HEK293 (cell line): ENCODE data around the gene LRRC74A.

Experiments
- ATF2 ChIP-seq: fragments of 450-650 bp; formaldehyde crosslinking; IDR thresholded peaks from 2 replicates; pipeline ENCODE4 v1.5.1; 2016; ENCODE audit warnings: missing biosample characterization, missing genetic modification characterization, low read depth
- FEZF1 ChIP-seq: fragments of 450-650 bp; formaldehyde crosslinking; IDR thresholded peaks from 2 replicates; pipeline ENCODE4 v1.5.1; 2016; ENCODE audit warnings: missing biosample characterization, missing genetic modification characterization
- GLIS2 ChIP-seq: fragments of 450-650 bp; formaldehyde crosslinking; IDR thresholded peaks from 2 replicates; pipeline ENCODE4 v1.5.1; 2016; ENCODE audit warnings: missing biosample characterization, missing genetic modification characterization
- OSR2 ChIP-seq: fragments of 450-650 bp; formaldehyde crosslinking; IDR thresholded peaks from 2 replicates; pipeline ENCODE4 v1.5.1; 2016; ENCODE audit warnings: missing biosample characterization, missing genetic modification characterization
- PBX3 ChIP-seq: sonication (generic); formaldehyde crosslinking; IDR thresholded peaks from 2 replicates; pipeline ENCODE4 v1.8.1; 2022; ENCODE audit warnings: mild to moderate bottlenecking, moderate library complexity, missing genetic modification reagents
- PRDM1 ChIP-seq: fragments of 450-650 bp; formaldehyde crosslinking; IDR thresholded peaks from 2 replicates; pipeline ENCODE4; 2016; ENCODE audit warnings: missing biosample characterization, missing genetic modification characterization
- TRIM28 ChIP-seq: IDR thresholded peaks from 2 replicates; pipeline ENCODE4 v1.6.1; 2011; ENCODE audit warnings: low read length, control low read depth, borderline replicate concordance
- ZBTB7A ChIP-seq: fragments of 450-650 bp; formaldehyde crosslinking; IDR thresholded peaks from 2 replicates; pipeline ENCODE4 v1.5.1; 2016; ENCODE audit warnings: low read depth, missing biosample characterization, missing genetic modification characterization
- ZNF114 ChIP-seq: fragments of 450-650 bp; formaldehyde crosslinking; IDR thresholded peaks from 2 replicates; pipeline ENCODE4 v1.5.0; 2017; ENCODE audit warnings: missing biosample characterization, missing genetic modification characterization
- ZNF146 ChIP-seq: fragments of 450-650 bp; formaldehyde crosslinking; IDR thresholded peaks from 2 replicates; pipeline ENCODE4 v1.5.1; 2016; ENCODE audit warnings: missing biosample characterization, missing genetic modification characterization
- ZNF169 ChIP-seq: fragments of 450-650 bp; formaldehyde crosslinking; IDR thresholded peaks from 2 replicates; pipeline ENCODE4 v1.5.1; 2016; ENCODE audit warnings: missing biosample characterization, missing genetic modification characterization
- ZNF2 ChIP-seq: fragments of 450-650 bp; formaldehyde crosslinking; IDR thresholded peaks from 2 replicates; pipeline ENCODE4 v1.5.1; 2016; ENCODE audit warnings: missing biosample characterization, missing genetic modification characterization
- ZNF266 ChIP-seq: fragments of 450-650 bp; formaldehyde crosslinking; IDR thresholded peaks from 2 replicates; pipeline ENCODE4 v1.5.1; 2016; ENCODE audit warnings: missing biosample characterization, missing genetic modification characterization, low read depth
- ZNF280C ChIP-seq: fragments of 450-650 bp; formaldehyde crosslinking; IDR thresholded peaks from 2 replicates; pipeline ENCODE4 v1.5.1; 2016; ENCODE audit warnings: missing biosample characterization, missing genetic modification characterization
- ZNF311 ChIP-seq: fragments of 450-650 bp; formaldehyde crosslinking; IDR thresholded peaks from 2 replicates; pipeline ENCODE4 v1.5.1; 2017; ENCODE audit warnings: missing biosample characterization, missing genetic modification characterization, borderline replicate concordance
- ZNF354C ChIP-seq: fragments of 450-650 bp; formaldehyde crosslinking; IDR thresholded peaks from 2 replicates; pipeline ENCODE4 v1.5.1; 2016; ENCODE audit warnings: missing biosample characterization, missing genetic modification characterization, low read depth, borderline replicate concordance
- ZNF561 ChIP-seq: fragments of 450-650 bp; IDR thresholded peaks from 2 replicates; pipeline ENCODE4 v1.5.1; 2018; ENCODE audit warnings: missing biosample characterization, missing genetic modification characterization, borderline replicate concordance
- ZNF610 ChIP-seq: fragments of 450-650 bp; formaldehyde crosslinking; IDR thresholded peaks from 2 replicates; pipeline ENCODE4 v1.5.1; 2016; ENCODE audit warnings: missing biosample characterization, missing genetic modification characterization, borderline replicate concordance
- ZNF660 ChIP-seq: fragments of 450-650 bp; IDR thresholded peaks from 2 replicates; pipeline ENCODE4 v1.5.1; 2018; ENCODE audit warnings: missing biosample characterization, mild to moderate bottlenecking, missing genetic modification characterization
- ZNF692 ChIP-seq: fragments of 450-650 bp; formaldehyde crosslinking; IDR thresholded peaks from 2 replicates; pipeline ENCODE4 v1.5.1; 2016; ENCODE audit warnings: missing biosample characterization, missing genetic modification characterization
- ZNF701 ChIP-seq: fragments of 450-650 bp; formaldehyde crosslinking; IDR thresholded peaks from 2 replicates; pipeline ENCODE4 v1.5.1; 2016; ENCODE audit warnings: missing biosample characterization, missing genetic modification characterization
- ZSCAN4 ChIP-seq: fragments of 450-650 bp; formaldehyde crosslinking; IDR thresholded peaks from 2 replicates; pipeline ENCODE4 v1.5.1; 2017; ENCODE audit warnings: missing biosample characterization, missing genetic modification characterization
- TF ChIP-seq, protein P1 (sequence below): fragments of 450-650 bp; formaldehyde crosslinking; IDR thresholded peaks from 2 replicates; pipeline ENCODE4 v1.5.1; 2016; ENCODE audit warnings: missing biosample characterization, missing genetic modification characterization
- TF ChIP-seq, protein P2 (sequence below): fragments of 450-650 bp; formaldehyde crosslinking; IDR thresholded peaks from 2 replicates; pipeline ENCODE4 v1.5.1; 2016; ENCODE audit warnings: missing biosample characterization, missing genetic modification characterization
- TF ChIP-seq, protein P3 (sequence below): fragments of 450-650 bp; formaldehyde crosslinking; IDR thresholded peaks from 2 replicates; pipeline ENCODE4 v1.5.1; 2017; ENCODE audit warnings: missing biosample characterization, missing genetic modification characterization
- TF ChIP-seq, protein P4 (sequence below): fragments of 450-650 bp; formaldehyde crosslinking; IDR thresholded peaks from 2 replicates; pipeline ENCODE4 v1.5.1; 2016; ENCODE audit warnings: missing biosample characterization, missing genetic modification characterization

The LRRC74A gene

GRCh38 chr14:76784881-76785280 is 41.3 kb upstream of the LRRC74A start (continued):
- no peak for TF ChIP-seq PBX3 (CRISPR knock-in tag)
- TF ChIP-seq, protein P1, sequence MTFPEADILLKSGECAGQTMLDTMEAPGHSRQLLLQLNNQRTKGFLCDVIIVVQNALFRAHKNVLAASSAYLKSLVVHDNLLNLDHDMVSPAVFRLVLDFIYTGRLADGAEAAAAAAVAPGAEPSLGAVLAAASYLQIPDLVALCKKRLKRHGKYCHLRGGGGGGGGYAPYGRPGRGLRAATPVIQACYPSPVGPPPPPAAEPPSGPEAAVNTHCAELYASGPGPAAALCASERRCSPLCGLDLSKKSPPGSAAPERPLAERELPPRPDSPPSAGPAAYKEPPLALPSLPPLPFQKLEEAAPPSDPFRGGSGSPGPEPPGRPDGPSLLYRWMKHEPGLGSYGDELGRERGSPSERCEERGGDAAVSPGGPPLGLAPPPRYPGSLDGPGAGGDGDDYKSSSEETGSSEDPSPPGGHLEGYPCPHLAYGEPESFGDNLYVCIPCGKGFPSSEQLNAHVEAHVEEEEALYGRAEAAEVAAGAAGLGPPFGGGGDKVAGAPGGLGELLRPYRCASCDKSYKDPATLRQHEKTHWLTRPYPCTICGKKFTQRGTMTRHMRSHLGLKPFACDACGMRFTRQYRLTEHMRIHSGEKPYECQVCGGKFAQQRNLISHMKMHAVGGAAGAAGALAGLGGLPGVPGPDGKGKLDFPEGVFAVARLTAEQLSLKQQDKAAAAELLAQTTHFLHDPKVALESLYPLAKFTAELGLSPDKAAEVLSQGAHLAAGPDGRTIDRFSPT = no peak
- TF ChIP-seq, protein P2, sequence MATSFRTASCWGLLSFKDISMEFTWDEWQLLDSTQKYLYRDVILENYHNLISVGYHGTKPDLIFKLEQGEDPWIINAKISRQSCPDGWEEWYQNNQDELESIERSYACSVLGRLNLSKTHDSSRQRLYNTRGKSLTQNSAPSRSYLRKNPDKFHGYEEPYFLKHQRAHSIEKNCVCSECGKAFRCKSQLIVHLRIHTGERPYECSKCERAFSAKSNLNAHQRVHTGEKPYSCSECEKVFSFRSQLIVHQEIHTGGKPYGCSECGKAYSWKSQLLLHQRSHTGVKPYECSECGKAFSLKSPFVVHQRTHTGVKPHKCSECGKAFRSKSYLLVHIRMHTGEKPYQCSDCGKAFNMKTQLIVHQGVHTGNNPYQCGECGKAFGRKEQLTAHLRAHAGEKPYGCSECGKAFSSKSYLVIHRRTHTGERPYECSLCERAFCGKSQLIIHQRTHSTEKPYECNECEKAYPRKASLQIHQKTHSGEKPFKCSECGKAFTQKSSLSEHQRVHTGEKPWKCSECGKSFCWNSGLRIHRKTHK (tag by site-specific recombination) = no peak
- no peak for TF ChIP-seq ZSCAN4 (tag by site-specific recombination)
- TF ChIP-seq ZNF146 (tag by site-specific recombination) = no peak
- no peak for TF ChIP-seq ZNF660 (tag by site-specific recombination)
- no peak for TF ChIP-seq ATF2
- TF ChIP-seq, protein P3, sequence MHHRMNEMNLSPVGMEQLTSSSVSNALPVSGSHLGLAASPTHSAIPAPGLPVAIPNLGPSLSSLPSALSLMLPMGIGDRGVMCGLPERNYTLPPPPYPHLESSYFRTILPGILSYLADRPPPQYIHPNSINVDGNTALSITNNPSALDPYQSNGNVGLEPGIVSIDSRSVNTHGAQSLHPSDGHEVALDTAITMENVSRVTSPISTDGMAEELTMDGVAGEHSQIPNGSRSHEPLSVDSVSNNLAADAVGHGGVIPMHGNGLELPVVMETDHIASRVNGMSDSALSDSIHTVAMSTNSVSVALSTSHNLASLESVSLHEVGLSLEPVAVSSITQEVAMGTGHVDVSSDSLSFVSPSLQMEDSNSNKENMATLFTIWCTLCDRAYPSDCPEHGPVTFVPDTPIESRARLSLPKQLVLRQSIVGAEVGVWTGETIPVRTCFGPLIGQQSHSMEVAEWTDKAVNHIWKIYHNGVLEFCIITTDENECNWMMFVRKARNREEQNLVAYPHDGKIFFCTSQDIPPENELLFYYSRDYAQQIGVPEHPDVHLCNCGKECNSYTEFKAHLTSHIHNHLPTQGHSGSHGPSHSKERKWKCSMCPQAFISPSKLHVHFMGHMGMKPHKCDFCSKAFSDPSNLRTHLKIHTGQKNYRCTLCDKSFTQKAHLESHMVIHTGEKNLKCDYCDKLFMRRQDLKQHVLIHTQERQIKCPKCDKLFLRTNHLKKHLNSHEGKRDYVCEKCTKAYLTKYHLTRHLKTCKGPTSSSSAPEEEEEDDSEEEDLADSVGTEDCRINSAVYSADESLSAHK (tag by site-specific recombination) = no peak
- no peak for TF ChIP-seq ZNF114 (tag by site-specific recombination)
- no peak for TF ChIP-seq ZNF266 (tag by site-specific recombination)
- no peak for TF ChIP-seq PRDM1 (tag by site-specific recombination)
- TF ChIP-seq ZBTB7A (tag by site-specific recombination) = no peak
- TF ChIP-seq OSR2 (tag by site-specific recombination) = no peak
- TF ChIP-seq ZNF280C (tag by site-specific recombination) = no peak
- no peak; the same call in 1 of the 2 replicates for TF ChIP-seq GLIS2
- TF ChIP-seq, protein P4, sequence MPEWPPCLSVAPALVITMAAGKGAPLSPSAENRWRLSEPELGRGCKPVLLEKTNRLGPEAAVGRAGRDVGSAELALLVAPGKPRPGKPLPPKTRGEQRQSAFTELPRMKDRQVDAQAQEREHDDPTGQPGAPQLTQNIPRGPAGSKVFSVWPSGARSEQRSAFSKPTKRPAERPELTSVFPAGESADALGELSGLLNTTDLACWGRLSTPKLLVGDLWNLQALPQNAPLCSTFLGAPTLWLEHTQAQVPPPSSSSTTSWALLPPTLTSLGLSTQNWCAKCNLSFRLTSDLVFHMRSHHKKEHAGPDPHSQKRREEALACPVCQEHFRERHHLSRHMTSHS (tag by site-specific recombination) = no peak
- TF ChIP-seq ZNF311 = no peak
- 0 out of 2 replicates have a peak, but pooled peaks have one; percentile 34 for TF ChIP-seq ZNF2
- peak; percentile 76 for TF ChIP-seq FEZF1 (tag by site-specific recombination)
- TF ChIP-seq ZNF701 = no peak
- no peak for TF ChIP-seq ZNF610 (tag by site-specific recombination)
- no peak for TF ChIP-seq ZNF692
- TF ChIP-seq TRIM28 = peak; percentile 35; the same call in 1 of the 2 replicates
- TF ChIP-seq ZNF169 (tag by site-specific recombination) = no peak
- peak; percentile 61; the same call in 1 of the 2 replicates for TF ChIP-seq ZNF561 (tag by site-specific recombination)
- TF ChIP-seq ZNF354C (tag by site-specific recombination) = no peak
